HepG2 (cell line): Measurements from ENCODE around the gene POLE3.

Experiments
- ARID2 ChIP-seq: sonication (generic); formaldehyde crosslinking; IDR thresholded peaks from 2 replicates; pipeline ENCODE4 v1.8.1; 2022; ENCODE audit warnings: mild to moderate bottlenecking, missing genetic modification reagents, borderline replicate concordance
- EZH2 ChIP-seq: conservative IDR thresholded peaks from 2 replicates; pipeline ENCODE4 v1.6.1; 2012; ENCODE audit warnings: mild to moderate bottlenecking, low read depth, low read length, moderate library complexity
- MAZ ChIP-seq, 2 experiments: sonication (generic) in 1 of 2; formaldehyde crosslinking in 1 of 2; IDR thresholded peaks; 2 replicates each; pipeline versions ENCODE4 v1.5.0 to v1.6.1; 2012 to 2020; ENCODE audit warnings: low read depth in 2 of 2, mild to moderate bottlenecking in 2 of 2, borderline replicate concordance in 1 of 2, improper control_type of control experiment in 1 of 2, low read length in 1 of 2, missing genetic modification reagents in 1 of 2, moderate library complexity in 1 of 2
- RNF2 ChIP-seq: fragments of 450-650 bp; conservative IDR thresholded peaks from 2 replicates; pipeline ENCODE4 v1.6.1; 2016; ENCODE audit warnings: low read depth

DNA sequence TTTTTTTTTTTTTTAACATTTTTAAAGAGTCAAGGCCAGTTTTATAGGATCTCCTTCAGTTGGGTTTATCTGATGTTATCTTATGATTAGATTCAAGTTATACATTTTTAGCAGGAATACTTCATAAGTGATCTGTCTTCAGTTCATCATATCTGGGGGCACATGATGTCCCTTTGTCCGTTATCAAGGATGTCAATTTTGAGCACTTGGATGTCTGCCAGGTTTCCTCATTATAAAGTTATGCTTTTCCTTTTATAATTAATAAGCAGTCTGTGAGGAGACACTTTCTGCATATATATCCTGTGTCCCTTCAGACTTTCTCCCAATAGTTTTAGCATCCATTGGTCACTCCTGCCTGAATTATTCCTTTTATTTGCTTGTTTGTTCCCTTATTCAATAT is 45.5 kb downstream of the POLE3 start:
- TF ChIP-seq ARID2 (CRISPR knock-in tag) (no peak), RNF2 (no peak), MAZ (IDR thresholded peaks at IDR 0.05; ENCODE audit: borderline replicate concordance, low read depth, low read length) (no peak), MAZ (CRISPR knock-in tag; IDR thresholded peaks at IDR 0.05; ENCODE audit: low read depth) (no peak), EZH2 (no peak)
